Skeletal muscle cell (primary cell): ENCODE results near the gene GAD1.

Experiments used
- DNase-seq: peaks from one replicate; pipeline ENCODE4 v3.0.0-alpha.2; 2010; ENCODE audit warnings: low read depth
- H3K4me3 ChIP-seq: 2 replicates; pipeline ENCODE4 v1.5.1; 2011; ENCODE audit warnings: low read depth, mild to moderate bottlenecking, control low read depth, low read length, moderate library complexity

GAD1 gene

GRCh38 chr2:170885130-170885791, 68.6 kb downstream of the GAD1 start:
- H3K4me3 ChIP-seq, result no peak overlapping the region
- no peak for DNase-seq

- peak; percentile 55 for DNase-seq
- H3K4me3 ChIP-seq, result no peak overlapping the region
These were observed 69.7 kb downstream of the GAD1 start for GRCh38 chr2:170886386-170886785.

- DNase-seq, result no peak
These were observed 70.8 kb downstream of the GAD1 start for GRCh38 chr2:170887496-170887895.

GRCh38 chr2:170887896-170888295, 71.2 kb downstream of the GAD1 start:
- DNase-seq, result no peak
- H3K4me3 ChIP-seq, result no peak overlapping the region

More at GRCh38 chr2:170887496-170887895, 70.8 kb downstream of the GAD1 start:
- no peak overlapping the region for H3K4me3 ChIP-seq

GRCh38 chr2:170891893-170892292, 75.2 kb downstream of the GAD1 start:
- H3K4me3 ChIP-seq, result no peak overlapping the region
- DNase-seq, result no peak

GRCh38 chr2:170892391-170892951, 75.8 kb downstream of the GAD1 start:
- no peak for DNase-seq

GRCh38 chr2:170895023-170895757, 78.5 kb downstream of the GAD1 start:
- no peak for DNase-seq
- H3K4me3 ChIP-seq, result no peak overlapping the region

More at GRCh38 chr2:170892391-170892951, 75.8 kb downstream of the GAD1 start:
- no peak overlapping the region for H3K4me3 ChIP-seq

GRCh38 chr2:170896622-170897021, 79.9 kb downstream of the GAD1 start:
- DNase-seq, result no peak
- H3K4me3 ChIP-seq, result no peak overlapping the region

GRCh38 chr2:170897108-170897507, 80.4 kb downstream of the GAD1 start:
- DNase-seq, result no peak
- no peak overlapping the region for H3K4me3 ChIP-seq

GRCh38 chr2:170905864-170906263, 89.2 kb downstream of the GAD1 start:
- no peak overlapping the region for H3K4me3 ChIP-seq
- no peak for DNase-seq
